ENCODE measurements around the gene RIC1. TPM values are rescaled to one million over a fixed set of nuclear protein-coding genes. Genes with fewer than 3 reads are reported as not detected.

RIC1 gene
- total RNA-seq (2016; rRNA removed; fragmentation: Illumina TruSeq; extraction: Trizol) (19.0 and 21.2 TPM in 2 replicates), polyA plus RNA-seq (2011; rRNA removed) (15.9 and 18.2 TPM in 2 replicates), polyA minus RNA-seq (2011; rRNA and poly(A)+ RNA removed; ENCODE audit: low replicate concordance) (40.6 and 43.6 TPM in 2 replicates), Bru-seq, nascent RNA (percentile 80 among the genes with signal in this experiment), BruChase-seq, experiment 1, labeled RNA remaining after a 6-hour chase (percentile 72 among the genes with signal in this experiment), BruChase-seq, experiment 2, labeled RNA remaining after a 2-hour chase (percentile 76 among the genes with signal in this experiment)
- 3.0 and 3.1 TPM in 2 replicates for total RNA-seq (2016; cell fraction: cytosol; rRNA removed; fragmentation: Illumina TruSeq; extraction: Trizol; ENCODE audit: low read depth)
- 18.6 and 20.2 TPM in 2 replicates for total RNA-seq (2016; cell fraction: insoluble cytoplasmic fraction; rRNA removed; fragmentation: Illumina TruSeq; extraction: Trizol)
- total RNA-seq (2016; cell fraction: membrane; rRNA removed; fragmentation: Illumina TruSeq; extraction: Trizol) = 8.5 and 8.9 TPM in 2 replicates
- total RNA-seq (2016; cell fraction: nucleus; rRNA removed; fragmentation: Illumina TruSeq; extraction: Trizol) = 34.3 and 34.6 TPM in 2 replicates
- polyA plus RNA-seq (2011; cell fraction: cytosol; rRNA removed) = 10.9 and 13.1 TPM in 2 replicates
- 29.5 and 30.5 TPM in 2 replicates for polyA plus RNA-seq (2011; cell fraction: nucleus; rRNA removed)
- polyA plus RNA-seq (2012) = 9.3 and 10.5 TPM in 2 replicates
- polyA plus RNA-seq (2016; cell fraction: cytosol; fragmentation: Illumina TruSeq; extraction: Trizol; ENCODE audit: low read depth) = 0.60 and 0.62 TPM in 2 replicates
- 13.1 and 13.7 TPM in 2 replicates for polyA plus RNA-seq (2016; cell fraction: insoluble cytoplasmic fraction; fragmentation: Illumina TruSeq; extraction: Trizol; ENCODE audit: low read depth)
- 1.8 and 1.9 TPM in 2 replicates for polyA plus RNA-seq (2016; cell fraction: membrane; fragmentation: Illumina TruSeq; extraction: Trizol; ENCODE audit: low read depth)
- 22.7 and 24.7 TPM in 2 replicates for polyA plus RNA-seq (2016; cell fraction: nucleus; fragmentation: Illumina TruSeq; extraction: Trizol; ENCODE audit: insufficient read depth, low read depth)
- 21.5 and 21.7 TPM in 2 replicates for polyA minus RNA-seq (2011; cell fraction: cytosol; rRNA and poly(A)+ RNA removed)
- polyA minus RNA-seq (2011; cell fraction: nucleus; rRNA and poly(A)+ RNA removed) = 84.3 and 94.9 TPM in 2 replicates
- long read RNA-seq, experiment 1, partial matches to known transcripts = 1 of 2 reads
- long read RNA-seq, experiment 1, other reads (novel, unspliced or antisense) = 1 of 2 reads
- long read RNA-seq, experiment 2, full-length matches to known transcripts = 1 of 16 reads
- long read RNA-seq, experiment 2, partial matches to known transcripts = 1 of 16 reads
- long read RNA-seq, experiment 2, other reads (novel, unspliced or antisense) = 14 of 16 reads

GRCh38 chr9:5628530-5629311, at the start of gene RIC1:
TSS of gene RIC1 (plus strand) at chr9:5629107. CDS start at chr9:5629310, 203 bp downstream.
- H4K20me1 ChIP-seq (ENCODE audit: insufficient read depth, low read length) = no peaks in the 10 kb centered on the region; the same call in 1 of the 2 replicates
- FAIRE-seq (no peak), ATAC-seq (peak; percentile 89), DNase-seq (ENCODE audit: low spot score) (peak; percentile 81)
- no peaks in the 10 kb centered on the region for H3K9me3 ChIP-seq (ENCODE audit: low read length)
- intact Hi-C loops (cut with micrococcal nuclease; ENCODE audit: unreplicated experiment) = loop anchor here (2.0 to 5.0 kb wide), 2 partner anchors 86 to 1269 kb away; no protein-coding TSS in a partner anchor
- H3K4me1 ChIP-seq (ENCODE audit: insufficient read depth, low read length) = peaks cover 46% of the 10 kb centered on the region
- in situ Hi-C loops (cut with HindIII; ENCODE audit: extremely low pct_ligation_motif_present, low pct_unique_long_range_greater_than_20kb) = no loop called here
- peaks cover 42% of the 10 kb centered on the region for H3K79me2 ChIP-seq (ENCODE audit: insufficient read depth, low read length)
- peak within 1 kb of the TSS; percentile 83 for H3K4me2 ChIP-seq (ENCODE audit: low read depth, low read length)
- H3K9ac ChIP-seq (ENCODE audit: insufficient read depth, low read depth, low read length) = peak within 1 kb of the TSS; percentile 88
- no peaks in the 10 kb centered on the region for H3K36me3 ChIP-seq (replicated peaks in 1 of 2; ENCODE audit: control insufficient read depth in 1 of 2, insufficient read depth in 2 of 2, low read length in 2 of 2)
- no peaks in the 10 kb centered on the region; a peak in 1 of 5 replicates for H3K27me3 ChIP-seq (ENCODE audit: control insufficient read depth in 1 of 2, insufficient read depth in 2 of 2, low read length in 2 of 2)
- POLR2A ChIA-PET = interaction anchor here (0.6 to 1.9 kb wide), 22 partner anchors 9 to 1160 kb away, joined by 3 to 12 read pairs (median 4); partner anchors contain the start of genes ERMP1, PLPP6, RANBP6 and RCL1
- peak within 1 kb of the TSS; percentile 35 for H2AFZ ChIP-seq (ENCODE audit: low read length)
- peak within 1 kb of the TSS; percentile 80 for H3K27ac ChIP-seq (ENCODE audit: extremely low read length, insufficient read depth, low read length)
- WGBS (ENCODE audit: low lambda C conversion rate) = 0% methylated on average over 12 of the region's 84 CpGs
- CTCF ChIA-PET (ENCODE audit: low intra/inter-chr PET ratio, low total read pairs) = no interaction called here
- peak within 1 kb of the TSS; percentile 89 to 97 (median 94) for H3K4me3 ChIP-seq (replicated peaks in 1 of 3; ENCODE audit: insufficient read depth in 1 of 3, low read depth in 2 of 3, low read length in 3 of 3)
- BruUV-seq (replicated peaks) = no TSS peak
- TF ChIP-seq, protein P1, sequence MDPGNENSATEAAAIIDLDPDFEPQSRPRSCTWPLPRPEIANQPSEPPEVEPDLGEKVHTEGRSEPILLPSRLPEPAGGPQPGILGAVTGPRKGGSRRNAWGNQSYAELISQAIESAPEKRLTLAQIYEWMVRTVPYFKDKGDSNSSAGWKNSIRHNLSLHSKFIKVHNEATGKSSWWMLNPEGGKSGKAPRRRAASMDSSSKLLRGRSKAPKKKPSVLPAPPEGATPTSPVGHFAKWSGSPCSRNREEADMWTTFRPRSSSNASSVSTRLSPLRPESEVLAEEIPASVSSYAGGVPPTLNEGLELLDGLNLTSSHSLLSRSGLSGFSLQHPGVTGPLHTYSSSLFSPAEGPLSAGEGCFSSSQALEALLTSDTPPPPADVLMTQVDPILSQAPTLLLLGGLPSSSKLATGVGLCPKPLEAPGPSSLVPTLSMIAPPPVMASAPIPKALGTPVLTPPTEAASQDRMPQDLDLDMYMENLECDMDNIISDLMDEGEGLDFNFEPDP (CRISPR knock-in tag; conservative IDR thresholded peaks at IDR 0.05) = 0 out of 2 replicates have a peak, but pooled peaks have one; percentile 84
- TF ChIP-seq NFYB (CRISPR knock-in tag; IDR thresholded peaks at IDR 0.05) (peak; percentile 39; the same call in 1 of the 2 replicates), MBD4 (IDR thresholded peaks at IDR 0.05; ENCODE audit: borderline replicate concordance, low read length) (no peak), SAFB2 (CRISPR knock-in tag; IDR thresholded peaks at IDR 0.05; ENCODE audit: borderline replicate concordance, low read depth) (peak; percentile 76; the same call in 1 of the 2 replicates), MEIS2 (CRISPR knock-in tag; IDR thresholded peaks at IDR 0.05) (peak; percentile 24; the same call in 1 of the 2 replicates), SSRP1 (CRISPR knock-in tag; IDR thresholded peaks at IDR 0.05) (0 out of 2 replicates have a peak, but pooled peaks have one; percentile 58), POGZ (CRISPR knock-in tag; IDR thresholded peaks at IDR 0.05) (0 out of 2 replicates have a peak, but pooled peaks have one; percentile 40), MTF2 (CRISPR knock-in tag; IDR thresholded peaks at IDR 0.05; ENCODE audit: borderline replicate concordance) (no peak), ZSCAN21 (CRISPR knock-in tag; IDR thresholded peaks at IDR 0.05; ENCODE audit: borderline replicate concordance) (peak; percentile 36; the same call in 1 of the 2 replicates), PHF8 (CRISPR knock-in tag; IDR thresholded peaks at IDR 0.05) (peak; percentile 90), ZNF564 (CRISPR knock-in tag; IDR thresholded peaks at IDR 0.05) (no peak; the same call in 1 of the 2 replicates), HOXD1 (CRISPR knock-in tag; IDR thresholded peaks at IDR 0.05) (0 out of 2 replicates have a peak, but pooled peaks have one; percentile 55), HMG20B (CRISPR knock-in tag; conservative IDR thresholded peaks at IDR 0.05) (no peak)
- TF ChIP-seq, protein P2, sequence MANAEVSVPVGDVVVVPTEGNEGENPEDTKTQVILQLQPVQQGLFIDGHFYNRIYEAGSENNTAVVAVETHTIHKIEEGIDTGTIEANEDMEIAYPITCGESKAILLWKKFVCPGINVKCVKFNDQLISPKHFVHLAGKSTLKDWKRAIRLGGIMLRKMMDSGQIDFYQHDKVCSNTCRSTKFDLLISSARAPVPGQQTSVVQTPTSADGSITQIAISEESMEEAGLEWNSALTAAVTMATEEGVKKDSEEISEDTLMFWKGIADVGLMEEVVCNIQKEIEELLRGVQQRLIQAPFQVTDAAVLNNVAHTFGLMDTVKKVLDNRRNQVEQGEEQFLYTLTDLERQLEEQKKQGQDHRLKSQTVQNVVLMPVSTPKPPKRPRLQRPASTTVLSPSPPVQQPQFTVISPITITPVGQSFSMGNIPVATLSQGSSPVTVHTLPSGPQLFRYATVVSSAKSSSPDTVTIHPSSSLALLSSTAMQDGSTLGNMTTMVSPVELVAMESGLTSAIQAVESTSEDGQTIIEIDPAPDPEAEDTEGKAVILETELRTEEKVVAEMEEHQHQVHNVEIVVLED (CRISPR knock-in tag; IDR thresholded peaks at IDR 0.05; ENCODE audit: borderline replicate concordance) = 0 out of 2 replicates have a peak, but pooled peaks have one; percentile 58
